ENCODE results near the gene BTBD2.

GRCh38 chr19:2042485-2043250 is 27.2 kb upstream of the BTBD2 start:
- TF ChIP-seq CTCF (IDR thresholded peaks at IDR 0.05) (no peak), EZH2 (IDR thresholded peaks at IDR 0.05) (no peak), EZH2phosphoT487 (IDR thresholded peaks at IDR 0.05) (no peak)
